Neural cell (in vitro differentiated cells): ENCODE data around the gene MXD4. TPM values are rescaled to one million over a fixed set of nuclear protein-coding genes. Genes with fewer than 3 reads are reported as not detected.
A peak's percentile ranks its signal among the peaks of the same experiment; 100 is the strongest.

Source experiments
- H2AFZ ChIP-seq: fragments of 200-600, 300-800 bp; sonication (generic), shearing (Covaris generic); 2 replicates; pipeline ENCODE4 v1.6.0; 2014; ENCODE audit warnings: low read depth, mild to moderate bottlenecking, antibody characterized with exemption, low read length, moderate library complexity
- H3F3A ChIP-seq: fragments of 200-600 bp; shearing (Covaris generic); 2 replicates; pipeline ENCODE4 v1.6.1; 2016; ENCODE audit warnings: mild to moderate bottlenecking, moderate library complexity, mixed read lengths, antibody characterized with exemption, low read length; ENCODE audit not compliant: insufficient read depth, poor library complexity, severe bottlenecking
- H3K27ac ChIP-seq: fragments of 200-600, 300-800 bp; sonication (generic), shearing (Covaris generic); 2 replicates; pipeline ENCODE4 v1.5.1; 2014; ENCODE audit warnings: mild to moderate bottlenecking, low read length, moderate library complexity
- H3K27me3 ChIP-seq: fragments of 300-800, 200-600 bp; sonication (generic), shearing (Covaris generic); 2 replicates; pipeline ENCODE4 v1.6.0; 2014; ENCODE audit warnings: mild to moderate bottlenecking, low read depth, low read length, moderate library complexity; ENCODE audit not compliant: insufficient read depth
- H3K36me3 ChIP-seq: fragments of 300-800, 200-600 bp; sonication (generic), shearing (Covaris generic); 2 replicates; pipeline ENCODE4 v1.5.1; 2014; ENCODE audit warnings: mild to moderate bottlenecking, antibody characterized with exemption, low read length, moderate library complexity; ENCODE audit not compliant: insufficient read depth
- H3K4me2 ChIP-seq: fragments of 300-800, 200-600 bp; sonication (generic), shearing (Covaris generic); 2 replicates; pipeline ENCODE4 v1.6.0; 2014; ENCODE audit warnings: mild to moderate bottlenecking, low read length
- H3K4me3 ChIP-seq: fragments of 300-800, 200-600 bp; sonication (generic), shearing (Covaris generic); 2 replicates; pipeline ENCODE4 v1.5.1; 2014; ENCODE audit warnings: mild to moderate bottlenecking, low read length, moderate library complexity
- H3K79me2 ChIP-seq: fragments of 200-600 bp; shearing (Covaris generic); replicated peaks from 2 replicates; pipeline ENCODE4 v1.6.0; 2014; ENCODE audit warnings: mild to moderate bottlenecking, low read length, moderate library complexity; ENCODE audit not compliant: insufficient read depth
- H3K9ac ChIP-seq: fragments of 300-800, 200-600 bp; sonication (generic), shearing (Covaris generic); 2 replicates; pipeline ENCODE4 v1.6.1; 2016; ENCODE audit warnings: mild to moderate bottlenecking, low read length, mixed read lengths
- H3K9me2 ChIP-seq: fragments of 200-600 bp; shearing (Covaris generic); 2 replicates; pipeline ENCODE4 v1.6.1; 2016; ENCODE audit warnings: mild to moderate bottlenecking, low read length, mixed read lengths; ENCODE audit not compliant: insufficient read depth
- H3K9me3 ChIP-seq: fragments of 200-600, 300-800 bp; sonication (generic), shearing (Covaris generic); 2 replicates; pipeline ENCODE4 v1.6.1; 2016; ENCODE audit warnings: mild to moderate bottlenecking, mixed run types, low read length, moderate library complexity, mixed read lengths
- H4K20me1 ChIP-seq: fragments of 200-600 bp; shearing (Covaris generic); 2 replicates; pipeline ENCODE4 v1.6.1; 2016; ENCODE audit warnings: mild to moderate bottlenecking, mixed run types; ENCODE audit not compliant: insufficient read depth
- CTCF ChIP-seq: fragments of 450-650 bp; IDR thresholded peaks from 2 replicates; pipeline ENCODE4 v1.5.1; 2014; ENCODE audit warnings: antibody characterized with exemption, mild to moderate bottlenecking, moderate library complexity; ENCODE audit not compliant: poor library complexity, severe bottlenecking
- EP300 ChIP-seq: fragments of 450-650 bp; conservative IDR thresholded peaks from 2 replicates; pipeline ENCODE4 v1.6.1; 2014; ENCODE audit warnings: antibody characterized with exemption, mild to moderate bottlenecking, moderate library complexity; ENCODE audit not compliant: poor library complexity, severe bottlenecking
- EZH2 ChIP-seq: fragments of 200-600, 300-800 bp; shearing (Covaris generic), sonication (generic); IDR thresholded peaks from 2 replicates; pipeline ENCODE4 v1.6.1; 2014; ENCODE audit warnings: antibody characterized with exemption, low read length, borderline replicate concordance, mild to moderate bottlenecking; ENCODE audit not compliant: insufficient read depth, poor library complexity, severe bottlenecking
- MXI1 ChIP-seq: fragments of 450-650 bp; conservative IDR thresholded peaks from 2 replicates; pipeline ENCODE4 v1.6.1; 2014; ENCODE audit warnings: antibody characterized with exemption, mild to moderate bottlenecking; ENCODE audit not compliant: poor library complexity, severe bottlenecking
- POLR2AphosphoS5 ChIP-seq: IDR thresholded peaks from 2 replicates; pipeline ENCODE4 v1.6.1; 2012
- RAD21 ChIP-seq: fragments of 450-650 bp; conservative IDR thresholded peaks from 2 replicates; pipeline ENCODE4 v1.6.1; 2014; ENCODE audit warnings: antibody characterized with exemption, mild to moderate bottlenecking, moderate library complexity
- REST ChIP-seq: IDR thresholded peaks from 2 replicates; pipeline ENCODE4 v1.6.1; 2012; ENCODE audit warnings: borderline replicate concordance
- SMC3 ChIP-seq: fragments of 450-650 bp; conservative IDR thresholded peaks from 2 replicates; pipeline ENCODE4 v1.6.1; 2014; ENCODE audit warnings: antibody characterized with exemption, mild to moderate bottlenecking, moderate library complexity; ENCODE audit not compliant: poor library complexity
- TAF1 ChIP-seq: IDR thresholded peaks from 2 replicates; pipeline ENCODE4 v1.6.1; 2012; ENCODE audit warnings: low read depth
- polyA plus RNA-seq: library from polyadenylated mRNA; depleted of rRNA; stranded (reverse); fragments of >200 nt; gene quantifications from 2 replicates; pipeline ENCODE4 v1.2.3, GENCODE V29; 2014

MXD4 gene
- polyA plus RNA-seq, 1 donor from 2014 or later = 58.4 TPM

GRCh38 chr4:2241003-2241402 lies 20.9 kb downstream of the MXD4 start:
- Histone ChIP-seq H2AFZ (no peak overlapping the region), H3K9ac (peak overlapping the region; percentile 67), H3K4me3 (peak overlapping the region; percentile 90), H3K27me3 (no peaks in the 10 kb centered on the region), H3K9me3 (no peaks in the 10 kb centered on the region), H3F3A (no peaks in the 10 kb centered on the region), H3K4me2 (peak overlapping the region; percentile 89), H3K36me3 (no peaks in the 10 kb centered on the region), H3K79me2 (peaks cover 45% of the 10 kb centered on the region), H3K9me2 (no peaks in the 10 kb centered on the region), H4K20me1 (no peaks in the 10 kb centered on the region), H3K27ac (no peak overlapping the region)
- no peak for TF ChIP-seq POLR2AphosphoS5
- TF ChIP-seq EZH2 = no peak
- no peak for TF ChIP-seq EP300
- TF ChIP-seq REST = no peak
- no peak for TF ChIP-seq CTCF
- no peak for TF ChIP-seq SMC3
- no peak for TF ChIP-seq TAF1
- no peak for TF ChIP-seq MXI1
- TF ChIP-seq RAD21 = no peak

- Histone ChIP-seq H3K27me3 (no peaks in the 10 kb centered on the region), H3K9ac (no peak overlapping the region), H3F3A (no peaks in the 10 kb centered on the region), H3K9me3 (no peaks in the 10 kb centered on the region), H3K4me2 (no peak overlapping the region), H3K9me2 (no peaks in the 10 kb centered on the region), H4K20me1 (no peaks in the 10 kb centered on the region), H3K27ac (no peak overlapping the region), H3K79me2 (peaks cover 45% of the 10 kb centered on the region), H3K36me3 (peaks cover 5% of the 10 kb centered on the region), H3K4me3 (no peak overlapping the region), H2AFZ (no peak overlapping the region)
- no peak for TF ChIP-seq EP300
- no peak for TF ChIP-seq REST
- no peak for TF ChIP-seq POLR2AphosphoS5
- no peak for TF ChIP-seq MXI1
- TF ChIP-seq TAF1 = no peak
- TF ChIP-seq EZH2 = no peak
- no peak for TF ChIP-seq SMC3
Observed at GRCh38 chr4:2236944-2237666, 24.8 kb downstream of the MXD4 start.
